Upper lobe of left lung (tissue), 4 donors: Measurements from ENCODE around the gene SMAD6.

Experiments
- EP300 ChIP-seq, 4 donors: sonication (generic); formaldehyde crosslinking; IDR thresholded peaks; one replicate each; pipeline ENCODE4 v1.5.1; 2017; ENCODE audit warnings: antibody characterized with exemption in 4 of 4, control low read depth in 2 of 4
- POLR2A ChIP-seq, 4 donors: fragments of 450-650 bp; IDR thresholded peaks; one replicate each; pipeline ENCODE4 v1.5.1; 2016 to 2017; ENCODE audit warnings: antibody characterized with exemption in 4 of 4, mild to moderate bottlenecking in 2 of 4

DNA sequence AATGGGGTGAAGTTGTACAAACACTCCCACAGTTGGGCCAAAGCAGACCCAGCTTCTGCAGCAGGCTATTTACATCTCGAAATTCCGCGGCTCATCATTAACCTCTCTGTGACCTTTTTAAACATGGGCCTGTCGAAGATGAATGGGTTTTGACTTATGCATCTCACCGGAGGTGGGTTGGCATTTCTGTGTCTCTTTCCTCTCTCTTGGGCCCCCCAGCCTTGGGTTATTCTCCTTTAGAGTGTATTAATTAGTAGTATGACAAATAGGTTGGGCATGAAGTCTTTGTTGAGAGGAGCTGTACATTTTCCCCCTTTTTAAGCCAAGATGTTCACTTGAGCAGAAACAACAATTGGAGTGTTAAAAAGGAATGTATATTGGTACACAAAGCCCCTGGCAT is 9.8 kb downstream of the SMAD6 start:
- TF ChIP-seq EP300 (IDR thresholded peaks at IDR 0.05) (no peak), POLR2A (IDR thresholded peaks at IDR 0.05) (no peak)
